Activated CD4-positive, alpha-beta T cell treated with anti-CD3 and anti-CD28 coated beads, Interleukin-10, Interleukin-2, amounts not matched to agents 100 ng/mL and 50 ng/mL, durations not matched to agents 16 hours and 8 hours (primary cell): ENCODE results near the gene PDK1.

ENCODE experiments used
- DNase-seq: peaks from one replicate; pipeline ENCODE4 v3.0.0-alpha.2; 2020

Gene PDK1

DNA sequence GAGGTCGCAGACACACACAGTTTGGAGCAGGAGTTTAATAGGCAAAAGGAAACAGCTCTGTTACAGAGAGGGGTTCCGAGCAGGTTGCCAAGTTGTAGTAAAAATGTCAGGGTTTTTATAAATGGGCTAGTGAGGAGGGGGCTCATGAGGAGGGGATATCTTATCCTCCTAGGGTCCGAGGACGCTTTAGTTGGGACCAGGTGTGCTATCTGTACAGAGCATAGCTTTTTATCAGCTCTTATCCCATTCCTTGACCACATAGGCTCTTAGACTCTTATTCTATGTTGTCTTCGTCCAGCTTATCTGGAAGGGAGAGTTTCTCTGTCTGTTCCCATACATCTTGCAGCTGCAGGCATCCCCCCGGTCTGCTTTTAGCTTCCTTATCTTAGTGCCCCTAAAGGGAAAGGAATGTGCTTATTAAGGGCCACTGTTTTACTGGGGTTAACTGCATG is 44.7 kb downstream of the PDK1 start:
- no peak for DNase-seq

DNA sequence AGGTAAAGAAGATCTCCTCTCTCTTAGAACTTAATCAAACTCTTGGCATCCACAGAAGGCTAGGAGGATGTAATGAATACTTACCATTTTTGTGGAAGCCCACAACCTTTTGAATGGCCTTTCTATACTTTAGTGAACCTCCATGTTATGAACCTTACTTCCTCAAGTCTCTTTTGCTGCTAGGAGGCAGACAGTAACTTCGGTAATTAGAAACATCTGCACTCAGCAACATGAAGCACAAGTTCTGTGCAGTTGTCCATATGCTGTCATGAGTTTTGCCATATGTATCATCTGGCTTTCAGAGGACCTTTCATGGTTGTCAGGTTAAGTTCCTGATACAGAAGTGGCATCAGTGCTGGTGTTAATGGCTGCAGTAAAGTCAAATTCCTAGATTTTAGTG is 50.4 kb downstream of the PDK1 start:
- DNase-seq: no peak

DNA sequence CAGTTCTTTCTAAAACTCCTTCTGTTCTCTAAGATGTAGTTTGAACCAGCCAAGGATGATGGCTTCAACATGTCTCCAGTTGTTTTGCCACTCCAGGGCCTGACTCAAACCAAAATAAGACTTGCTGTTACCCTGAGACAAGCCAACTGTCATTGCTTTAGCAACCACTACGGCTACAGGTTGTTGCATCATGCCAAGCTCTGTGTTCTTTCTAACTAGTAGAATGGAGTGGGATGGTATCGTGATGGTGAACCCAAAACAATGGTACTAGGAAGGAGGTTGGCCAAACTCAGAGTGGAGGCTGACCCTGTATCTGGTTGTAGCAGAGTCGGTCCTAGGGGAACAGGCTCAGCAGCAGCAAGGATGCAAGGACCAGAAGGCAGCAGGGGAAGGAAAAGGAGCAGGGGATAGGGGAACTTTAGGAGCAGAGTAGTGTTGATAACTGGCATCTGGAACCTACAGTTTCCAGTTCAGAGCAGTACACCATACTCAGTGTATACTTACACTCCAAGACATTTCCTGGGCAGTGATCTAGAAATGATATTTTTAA is 51.6 kb downstream of the PDK1 start:
- peak; percentile 30 for DNase-seq

DNA sequence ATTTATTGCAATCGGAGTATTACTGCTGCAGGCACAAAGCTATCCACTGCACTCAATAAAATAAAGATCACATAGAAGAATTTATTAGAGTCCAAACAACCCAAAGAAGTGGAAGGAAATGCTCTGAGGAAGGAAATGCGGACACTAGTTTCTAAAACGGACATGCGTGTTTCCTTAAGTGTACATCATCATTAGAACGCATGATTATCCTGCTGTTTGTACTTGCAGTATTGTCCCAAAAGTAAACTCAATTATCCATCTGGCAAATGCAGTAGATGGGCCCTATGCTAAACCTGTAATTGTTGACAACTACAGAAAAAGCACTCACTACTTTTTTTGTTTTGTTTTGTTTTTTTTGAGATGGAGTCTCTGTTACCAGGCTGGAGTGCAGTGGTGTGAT is 53.6 kb downstream of the PDK1 start:
- DNase-seq: no peak

DNA sequence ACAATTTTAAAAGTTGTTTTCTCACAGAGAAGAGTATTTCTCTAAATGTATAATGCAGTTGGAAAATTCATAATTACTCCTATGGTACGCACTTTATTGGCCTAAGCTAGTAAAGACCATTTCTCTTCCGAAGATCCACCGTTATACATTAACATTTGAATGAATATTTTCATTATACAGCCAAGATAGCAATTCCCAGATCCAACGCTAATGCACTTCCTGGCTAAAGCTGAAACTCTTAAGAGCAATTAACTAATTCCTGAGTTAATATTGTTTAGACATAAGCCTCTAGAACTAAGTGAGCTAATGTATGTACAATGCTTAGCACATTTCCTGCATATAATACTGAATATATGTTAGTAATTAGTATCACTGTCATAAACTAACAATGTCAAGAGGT is 56.2 kb downstream of the PDK1 start:
- DNase-seq: no peak

DNA sequence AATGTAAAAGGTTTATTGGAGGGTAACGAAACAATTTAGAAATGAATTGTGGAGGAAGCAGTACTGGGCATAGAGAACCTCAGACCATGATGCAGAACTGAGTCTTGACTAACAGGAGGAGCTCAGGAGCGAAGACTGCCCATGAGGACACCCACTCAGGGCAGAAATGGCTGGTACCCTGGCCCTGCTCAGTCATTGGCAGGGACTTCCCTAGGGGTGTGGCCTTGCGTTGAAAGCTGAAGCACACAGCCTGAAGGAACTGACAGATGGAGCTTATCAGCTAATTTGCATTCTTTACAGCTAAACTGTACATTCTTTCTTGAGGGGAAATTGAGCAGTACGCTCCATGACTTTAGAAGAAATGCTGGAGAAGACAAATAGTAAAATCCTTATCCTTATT is 57.1 kb downstream of the PDK1 start:
- DNase-seq: no peak

DNA sequence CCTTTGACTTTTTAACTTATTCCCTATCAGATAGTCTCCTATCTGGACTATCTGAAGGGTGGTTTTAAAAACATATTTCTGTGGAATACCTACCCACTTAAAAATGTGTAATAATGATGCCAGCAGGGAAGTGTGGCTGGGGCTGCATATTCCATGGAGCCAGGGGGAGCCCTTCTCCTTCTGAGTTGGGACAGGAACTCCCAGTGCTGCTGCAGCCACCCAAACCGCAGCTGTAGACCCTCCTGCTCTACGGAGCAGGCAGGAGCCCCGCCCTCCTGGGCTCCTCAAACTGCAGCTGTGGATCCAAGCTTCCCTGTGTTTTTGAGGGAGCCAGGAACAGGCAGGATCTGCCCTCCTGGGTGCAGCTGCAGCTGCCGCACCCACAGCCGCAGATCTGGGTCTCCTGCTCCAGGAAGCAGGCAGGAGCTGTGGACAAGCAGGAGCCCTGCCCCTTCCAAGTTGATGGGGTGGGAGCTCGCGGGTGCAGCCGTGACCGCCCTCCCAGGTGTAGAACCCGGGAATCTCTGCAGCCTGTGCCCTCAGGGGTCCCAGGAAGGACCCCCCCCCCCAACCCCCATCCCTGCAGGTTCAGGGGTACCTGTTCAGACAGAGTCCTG is 57.8 kb downstream of the PDK1 start:
- no peak for DNase-seq

DNA sequence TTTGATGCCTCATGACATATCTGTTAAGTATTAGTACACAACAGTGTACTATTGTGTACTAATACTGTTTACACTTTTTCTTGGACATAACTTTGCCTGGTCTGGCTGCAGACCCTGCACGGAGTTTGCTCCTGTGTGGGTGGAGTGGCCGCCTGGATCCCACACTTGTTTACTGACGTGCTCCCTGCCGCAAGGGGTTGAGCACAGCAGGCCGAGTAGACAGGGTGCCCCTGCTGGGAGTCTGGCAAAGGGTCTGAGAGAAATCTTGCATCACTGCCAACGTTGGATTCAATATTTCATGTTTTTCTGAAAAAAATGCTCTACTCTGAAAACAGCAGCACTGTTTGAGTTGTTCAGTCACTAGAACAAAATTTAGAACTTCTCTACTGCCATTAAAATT is 59.0 kb downstream of the PDK1 start:
- DNase-seq: no peak

DNA sequence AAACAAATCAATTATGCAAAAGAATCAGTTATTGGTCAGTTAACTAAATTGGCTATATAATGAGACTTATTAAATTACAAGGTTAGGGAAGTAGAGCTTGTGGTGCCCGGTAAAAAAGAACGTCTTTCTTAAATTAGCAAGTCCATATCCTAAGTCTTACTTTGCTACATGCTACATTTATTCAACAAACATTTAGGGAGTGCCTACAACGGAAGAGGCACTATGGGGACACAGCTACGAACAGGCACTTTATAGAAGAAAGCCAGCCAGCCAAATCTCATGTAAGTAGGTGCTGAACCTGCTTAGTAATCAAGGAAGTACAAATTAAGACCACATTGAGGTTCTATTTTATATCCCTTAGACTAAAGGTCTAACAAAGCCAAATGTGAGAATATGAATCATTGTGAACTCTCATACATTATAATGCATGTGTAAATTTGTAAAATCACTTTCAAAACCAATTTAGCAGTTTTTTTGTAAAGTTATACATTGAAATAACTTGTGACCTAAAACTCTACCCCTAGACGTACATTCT is 59.9 kb downstream of the PDK1 start:
- no peak for DNase-seq

DNA sequence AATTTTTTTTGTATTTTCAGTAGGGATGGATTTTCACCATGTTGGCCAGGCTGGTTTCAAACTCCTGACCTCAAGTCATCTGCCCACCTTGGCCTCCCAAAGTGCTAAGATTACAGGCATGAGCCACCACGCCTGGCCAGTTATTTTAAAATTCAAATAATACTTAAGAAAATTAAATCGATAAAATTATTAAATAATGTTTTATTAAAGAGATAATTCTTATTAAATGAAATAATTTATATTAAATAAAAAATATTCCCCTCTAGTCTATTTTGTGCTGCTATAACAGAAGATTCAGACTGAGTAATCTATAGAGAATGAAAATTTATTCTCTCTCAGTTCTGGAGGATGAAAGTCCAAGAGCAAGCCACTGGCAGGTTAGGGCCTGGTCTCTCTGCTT is 61.2 kb downstream of the PDK1 start:
- DNase-seq: no peak

DNA sequence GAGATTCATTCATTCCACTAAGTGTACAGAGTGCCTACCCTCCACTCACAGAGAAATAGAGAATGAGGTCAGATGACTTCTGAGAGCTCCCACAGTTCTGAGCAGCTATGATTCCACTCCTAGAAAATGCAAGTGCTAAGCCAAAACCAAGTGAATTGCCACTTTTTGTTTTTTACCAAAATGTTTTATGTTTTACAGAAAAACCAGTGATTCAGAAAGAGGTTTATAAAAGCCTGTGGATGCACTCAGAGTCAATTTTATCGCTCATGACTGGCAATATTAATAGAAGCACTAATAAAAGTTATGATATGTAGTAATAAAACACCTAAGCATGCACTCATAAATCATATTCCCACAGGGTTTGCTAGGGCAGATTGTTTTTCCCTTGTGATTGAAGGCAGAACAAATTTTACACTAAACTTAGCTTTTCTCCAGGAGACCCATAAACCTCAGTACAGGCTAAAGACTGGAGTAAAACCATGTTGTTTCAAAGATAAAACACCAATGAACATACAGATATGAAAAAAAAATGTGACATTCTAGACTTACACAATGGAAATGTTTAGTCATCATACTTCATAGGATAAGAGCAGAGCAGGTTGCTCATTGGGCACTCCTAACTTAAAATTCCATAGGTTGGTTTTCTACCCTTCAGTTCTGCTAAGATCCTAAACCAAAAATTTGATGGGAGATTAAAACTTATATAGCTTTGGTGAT is 67.5 kb downstream of the PDK1 start:
- DNase-seq: no peak

DNA sequence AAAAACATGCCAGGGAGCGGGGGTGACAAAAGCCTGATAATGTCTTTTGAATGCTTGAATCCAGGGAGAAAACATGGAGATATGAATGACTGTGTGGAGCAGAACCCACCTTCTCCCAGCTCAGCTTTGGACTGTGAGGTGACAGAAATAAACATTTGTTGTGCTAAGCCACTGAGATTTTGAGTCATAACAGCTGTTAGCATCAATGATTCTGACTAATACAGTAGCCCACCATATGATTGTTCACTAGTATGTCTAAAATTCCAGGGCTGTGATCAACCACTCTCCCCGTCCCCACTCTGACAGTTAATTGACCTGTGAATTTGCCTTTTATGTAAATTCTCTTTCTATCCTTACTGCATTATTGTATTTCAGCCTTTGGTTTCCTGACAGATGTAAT is 69.1 kb downstream of the PDK1 start:
- no peak for DNase-seq

DNA sequence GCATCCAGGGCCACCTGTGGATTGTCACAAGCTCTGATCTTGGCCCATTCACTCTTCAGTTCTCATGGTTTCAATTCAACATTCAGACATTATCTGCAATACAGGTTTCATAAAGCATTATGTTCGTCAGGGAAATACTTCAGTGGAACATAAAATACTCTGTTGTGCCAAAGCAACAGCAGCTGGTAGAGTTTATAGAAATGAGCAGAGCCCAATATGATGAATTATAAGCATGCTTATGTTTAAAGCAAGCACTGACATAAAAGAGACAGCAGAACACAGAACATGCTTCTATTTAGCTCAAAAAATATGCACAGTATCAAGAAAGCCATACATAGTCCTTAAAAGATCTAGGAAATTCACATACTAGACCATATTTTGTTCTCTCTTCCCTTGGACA is 71.3 kb downstream of the PDK1 start:
- DNase-seq: no peak

DNA sequence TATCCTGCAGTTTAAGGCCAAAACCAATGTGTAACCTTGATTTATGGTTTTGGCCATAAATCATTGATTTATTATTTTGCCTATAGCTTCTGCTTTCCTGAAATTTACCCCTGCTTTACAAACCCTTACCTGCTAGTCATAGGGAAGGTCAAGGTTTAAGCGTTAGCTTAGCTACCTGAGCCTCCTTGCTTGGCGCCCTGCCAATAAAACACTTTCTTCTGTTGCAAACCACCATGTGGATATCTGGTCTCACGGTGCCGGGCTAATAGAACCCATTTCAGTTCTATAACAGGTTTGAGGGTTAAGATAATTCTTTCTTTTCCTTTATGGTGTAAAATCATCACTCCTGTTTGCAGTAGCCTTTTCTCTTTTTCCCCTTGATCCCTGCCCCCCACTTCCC is 72.2 kb downstream of the PDK1 start:
- no peak for DNase-seq

DNA sequence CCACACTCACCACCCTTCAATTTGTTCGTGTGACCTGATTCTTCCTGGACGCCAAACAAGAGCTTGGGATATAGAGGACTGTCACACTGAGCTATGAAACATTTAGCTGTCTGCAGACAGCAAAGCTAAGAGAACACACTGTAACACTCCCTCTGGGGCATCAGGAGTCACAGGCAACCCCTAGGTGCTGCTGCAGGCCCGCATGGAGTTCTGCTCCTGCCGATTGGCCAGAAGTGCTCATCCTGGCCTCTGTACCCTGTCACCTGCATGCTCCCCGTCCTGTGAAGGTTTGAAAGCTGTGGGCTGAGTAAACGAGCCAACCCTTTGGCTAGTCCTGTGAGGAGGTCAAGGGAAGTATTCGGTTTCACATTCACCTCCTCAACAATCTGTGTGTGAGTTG is 73.7 kb downstream of the PDK1 start:
- no peak for DNase-seq

DNA sequence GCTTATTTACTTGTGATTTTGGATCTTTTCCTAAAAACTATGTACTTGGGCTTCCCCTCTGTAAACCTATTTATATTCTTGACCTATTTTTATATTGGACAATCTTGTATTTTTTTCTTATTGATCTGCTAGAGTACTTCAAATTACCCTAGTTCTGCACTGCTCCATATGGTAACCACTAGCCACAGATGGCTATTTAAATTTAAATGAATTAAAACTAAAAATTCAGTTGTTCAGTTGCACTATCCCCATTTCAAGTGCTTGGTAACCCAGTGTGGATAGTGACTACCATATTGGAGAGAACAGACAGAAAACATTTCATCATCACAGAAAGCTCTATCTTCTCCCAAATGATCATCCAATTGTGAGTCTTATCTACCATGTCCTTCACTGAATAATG is 74.3 kb downstream of the PDK1 start:
- no peak for DNase-seq

DNA sequence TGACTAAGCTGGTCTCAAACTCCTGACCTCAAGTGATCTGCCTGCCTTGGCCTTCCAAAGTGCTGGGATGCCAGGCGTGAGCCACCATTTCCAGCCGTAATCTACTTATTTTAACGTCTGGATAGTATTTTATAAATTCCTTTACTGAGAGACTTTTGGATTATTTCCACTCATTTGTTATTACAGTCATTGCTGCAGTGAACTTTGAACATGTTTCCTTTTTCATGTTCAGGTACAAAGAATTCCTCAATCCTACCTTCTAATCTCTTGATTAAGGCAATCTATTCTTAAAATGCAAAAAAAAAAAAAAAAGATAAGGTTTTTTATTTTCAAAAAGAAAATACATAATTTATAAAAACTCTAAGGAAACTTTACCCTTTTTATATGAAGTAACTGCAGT is 78.6 kb downstream of the PDK1 start:
- no peak for DNase-seq

DNA sequence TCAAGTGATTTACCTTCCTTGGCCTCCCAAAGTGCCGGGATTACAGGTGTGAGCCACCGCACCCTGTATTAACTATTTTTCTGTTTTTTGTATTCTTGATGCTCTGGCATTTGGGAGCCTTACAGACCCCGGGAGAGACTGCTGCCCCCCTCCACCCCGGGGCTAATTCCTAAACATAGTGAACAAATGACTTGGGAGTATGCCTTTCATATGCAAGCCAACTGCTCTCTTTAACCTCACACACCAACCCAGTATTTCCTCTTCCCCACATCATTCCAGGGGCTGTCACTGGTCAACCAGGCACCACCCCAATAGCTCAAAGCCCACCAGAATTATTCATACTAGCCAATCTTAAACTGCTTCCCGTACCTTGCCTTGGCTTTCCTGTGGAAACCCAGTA is 79.7 kb downstream of the PDK1 start:
- DNase-seq: no peak

DNA sequence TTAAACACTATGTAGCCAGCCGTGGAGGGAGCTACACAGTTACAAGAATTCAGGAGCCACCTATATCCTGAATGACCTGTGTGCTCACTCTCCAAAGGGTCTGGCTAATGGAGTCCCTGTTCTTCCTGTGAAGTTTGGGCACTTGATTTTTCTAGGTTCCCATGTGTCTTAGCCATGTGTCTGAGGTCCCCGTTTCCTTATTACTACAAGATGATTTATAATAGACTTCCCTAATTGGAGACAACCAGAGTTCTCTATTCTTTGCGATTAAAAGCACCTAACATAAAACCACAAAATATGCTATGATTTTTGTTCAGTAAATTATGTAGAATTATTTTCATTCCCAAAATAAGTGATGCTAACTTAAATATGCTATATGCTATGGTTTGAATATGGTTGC is 83.4 kb downstream of the PDK1 start:
- no peak for DNase-seq

DNA sequence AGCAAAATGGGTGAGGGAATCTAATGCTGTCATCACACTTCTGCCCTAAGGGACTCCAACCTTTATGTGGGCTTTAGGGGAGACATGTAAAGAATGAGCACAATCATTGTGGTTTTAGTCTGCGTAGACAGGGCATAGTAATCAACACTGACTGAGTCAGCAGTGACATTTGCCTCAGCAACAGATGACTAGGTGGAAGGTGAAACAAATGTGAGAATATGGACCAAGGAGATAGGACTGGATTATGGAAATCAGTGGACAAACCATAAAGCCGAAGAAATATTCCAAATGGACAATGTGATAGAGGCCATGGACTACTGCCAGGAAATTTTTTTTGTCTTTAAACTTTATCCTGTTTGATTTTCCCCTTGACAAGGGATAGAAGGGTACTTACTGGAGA is 83.9 kb downstream of the PDK1 start:
- DNase-seq: peak; percentile 22

DNA sequence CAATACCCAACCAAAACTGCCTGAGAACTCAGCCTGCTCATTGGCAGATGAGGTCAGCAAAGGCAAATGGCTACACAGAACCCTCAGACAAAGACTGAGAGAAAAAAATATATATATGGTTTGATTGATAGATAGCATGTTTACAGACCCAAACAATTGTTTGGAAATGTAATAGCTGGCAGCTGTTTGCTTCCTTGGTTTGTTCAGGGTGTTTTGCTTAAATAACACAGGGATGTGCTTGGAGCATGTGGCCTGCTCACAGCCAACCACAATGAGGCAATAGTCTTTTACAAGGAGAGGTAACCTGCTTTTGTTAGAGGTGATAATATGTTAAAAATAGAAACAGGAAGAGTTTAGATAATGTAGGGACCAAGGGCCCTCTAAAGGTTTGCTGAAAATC is 84.5 kb downstream of the PDK1 start:
- DNase-seq: no peak

DNA sequence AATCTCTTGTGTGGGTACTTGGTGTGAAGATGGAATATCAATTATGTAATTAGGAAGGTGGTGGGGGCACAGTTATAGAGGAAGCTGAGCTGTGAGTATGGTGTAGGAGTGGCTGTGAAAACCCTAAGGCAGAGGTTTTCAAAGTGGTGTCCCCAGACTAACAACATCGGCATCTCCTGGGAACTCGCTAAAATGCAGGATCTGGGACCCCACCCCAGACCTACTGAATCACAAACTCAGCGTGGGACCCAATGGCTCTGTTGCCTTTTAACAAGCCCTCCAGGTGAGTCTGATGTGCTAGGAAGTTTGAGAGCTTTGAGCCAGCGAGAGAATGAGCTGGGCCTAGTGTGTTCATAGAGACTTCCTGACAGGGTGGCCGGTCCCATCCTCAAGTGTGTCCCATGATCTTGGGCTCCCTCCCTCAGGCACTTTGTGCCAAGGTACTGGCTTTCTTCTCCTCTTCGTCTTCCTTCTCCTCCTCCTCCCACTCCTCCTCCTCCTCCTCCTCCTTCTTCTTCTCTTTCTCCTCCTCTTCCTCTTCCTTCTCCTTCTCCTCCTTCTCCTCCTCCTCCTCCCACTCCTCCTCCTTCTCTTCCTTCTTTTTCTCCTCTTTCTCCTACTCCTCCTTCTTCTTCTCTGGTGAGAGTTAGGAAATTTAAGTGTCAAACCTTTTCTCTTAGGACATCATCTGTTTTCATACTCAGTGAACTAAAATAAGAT is 86.6 kb downstream of the PDK1 start:
- DNase-seq: no peak

DNA sequence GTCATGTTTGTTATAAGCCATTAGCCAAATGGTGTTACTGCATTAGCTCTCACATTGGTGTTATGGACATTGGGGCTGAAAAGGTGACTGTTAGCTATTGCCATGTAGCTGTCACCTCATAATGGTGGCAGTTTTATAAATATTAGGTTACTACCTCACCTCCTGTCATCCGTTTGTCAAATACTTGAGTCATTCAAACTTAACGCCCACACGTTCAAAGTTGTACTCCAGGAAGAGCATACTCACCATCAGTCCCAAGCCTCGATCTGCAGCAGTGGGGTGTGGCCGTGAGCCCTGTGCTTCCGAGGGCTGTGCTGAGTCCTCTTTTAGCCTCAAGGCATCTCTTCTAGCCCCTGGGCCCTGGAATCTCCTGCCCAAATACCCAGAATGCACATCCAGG is 87.3 kb downstream of the PDK1 start:
- DNase-seq: no peak

DNA sequence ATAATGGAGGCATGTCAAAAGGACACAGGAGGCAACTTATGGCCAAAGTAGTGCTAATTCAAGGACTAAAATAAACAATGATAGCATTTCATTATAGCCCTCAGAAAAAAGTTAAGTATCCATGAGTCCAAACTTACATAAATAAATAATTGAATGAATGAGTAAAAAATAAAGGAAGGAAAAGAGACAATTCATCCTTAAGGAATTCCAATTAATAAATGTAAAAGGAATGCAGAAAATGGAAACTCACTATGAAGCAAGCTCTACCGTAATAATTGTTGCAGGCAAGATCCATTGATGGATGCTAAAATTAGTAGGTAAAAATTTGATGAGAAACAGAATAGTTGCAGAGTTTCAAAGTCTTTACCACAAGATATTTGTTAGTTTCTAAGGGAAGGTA is 91.5 kb downstream of the PDK1 start:
- DNase-seq: no peak
